Activated naive CD8-positive, alpha-beta T cell treated with anti-CD3 and anti-CD28 coated beads, Interleukin-2, amount 10 ng/mL, durations not matched to agents 7 days and 5 days (primary cell): Measurements from ENCODE around the gene CAT. TPM values are rescaled to one million over a fixed set of nuclear protein-coding genes. Genes with fewer than 3 reads are reported as not detected.
"Not testable (repeated sequence)": the region's sequence is repeated elsewhere in the genome, so short reads cannot be mapped to it uniquely, and the experiment has no call there.

Source experiments
- ATAC-seq: fragments of 150-1000 bp; cut with Tn5 transposase; one replicate; pipeline ENCODE4 v1.10.0; 2021; ENCODE audit warnings: low read depth, moderate library complexity
- POLR2A ChIA-PET: fragments of 350-600 bp; sonication (Branson Sonifier 250); formaldehyde crosslinking; loops from one replicate; lab custom pipeline; 2021; ENCODE audit warnings: antibody characterized with exemption; lab: Charles Lee
- DNase-seq: peaks from one replicate; pipeline ENCODE4 v3.0.0; 2021
- H3K27ac Mint-ChIP-seq: one replicate; pipeline ENCODE4 v1.8.0; 2022; ENCODE audit warnings: mild to moderate bottlenecking, mixed read lengths
- H3K27me3 Mint-ChIP-seq: one replicate; pipeline ENCODE4 v1.8.0; 2022; ENCODE audit warnings: mild to moderate bottlenecking, moderate library complexity, mixed read lengths
- H3K36me3 Mint-ChIP-seq: one replicate; pipeline ENCODE4 v1.8.0; 2021; ENCODE audit warnings: mild to moderate bottlenecking, mixed read lengths
- H3K4me1 Mint-ChIP-seq: one replicate; pipeline ENCODE4 v1.8.0; 2021; ENCODE audit warnings: mixed read lengths
- H3K4me3 Mint-ChIP-seq: one replicate; pipeline ENCODE4 v1.8.0; 2022; ENCODE audit warnings: mild to moderate bottlenecking, moderate library complexity, mixed read lengths
- H3K9me3 Mint-ChIP-seq: one replicate; pipeline ENCODE4 v1.8.0; 2021; ENCODE audit warnings: mixed read lengths
- total RNA-seq, 2 experiments: library from RNA; stranded (reverse); gene quantifications; one replicate each; pipeline ENCODE4 v1.2.3, GENCODE V29; 2021

The CAT gene
- total RNA-seq, 2 experiments from 2014 or later: 37.4 to 37.7 TPM

GRCh38 chr11:34411791-34412190, 26.9 kb upstream of the CAT start:
- H3K4me3 Mint-ChIP-seq: no peak overlapping the region
- H3K4me1 Mint-ChIP-seq: no peaks in the 10 kb centered on the region
- H3K9me3 Mint-ChIP-seq: peaks cover 15% of the 10 kb centered on the region
- no peak overlapping the region for H3K27ac Mint-ChIP-seq
- H3K36me3 Mint-ChIP-seq: no peaks in the 10 kb centered on the region
- DNase-seq (no peak), ATAC-seq (no peak)
- peaks cover 14% of the 10 kb centered on the region for H3K27me3 Mint-ChIP-seq
- POLR2A ChIA-PET: no interaction called here

GRCh38 chr11:34413263-34413662, 25.5 kb upstream of the CAT start:
- no peak overlapping the region for H3K27ac Mint-ChIP-seq
- peaks cover 13% of the 10 kb centered on the region for H3K9me3 Mint-ChIP-seq
- H3K27me3 Mint-ChIP-seq: peaks cover 6% of the 10 kb centered on the region
- H3K4me3 Mint-ChIP-seq: no peak overlapping the region
- no peak for DNase-seq
- ATAC-seq: no peak
- POLR2A ChIA-PET: no interaction called here
- H3K4me1 Mint-ChIP-seq: no peaks in the 10 kb centered on the region
- no peaks in the 10 kb centered on the region for H3K36me3 Mint-ChIP-seq

GRCh38 chr11:34415538-34415937, 23.2 kb upstream of the CAT start:
- no peak overlapping the region for H3K27ac Mint-ChIP-seq
- H3K9me3 Mint-ChIP-seq: peaks cover 13% of the 10 kb centered on the region
- DNase-seq: no peak
- no peaks in the 10 kb centered on the region for H3K36me3 Mint-ChIP-seq
- no peaks in the 10 kb centered on the region for H3K4me1 Mint-ChIP-seq
- POLR2A ChIA-PET: no interaction called here
- no peak for ATAC-seq
- no peak overlapping the region for H3K4me3 Mint-ChIP-seq
- peaks cover 15% of the 10 kb centered on the region for H3K27me3 Mint-ChIP-seq

GRCh38 chr11:34416088-34416487, 22.6 kb upstream of the CAT start:
- no peak overlapping the region for H3K4me3 Mint-ChIP-seq
- no peaks in the 10 kb centered on the region for H3K4me1 Mint-ChIP-seq
- no peak for ATAC-seq
- DNase-seq: no peak
- no peak overlapping the region for H3K27ac Mint-ChIP-seq
- POLR2A ChIA-PET: no interaction called here
- peaks cover 13% of the 10 kb centered on the region for H3K9me3 Mint-ChIP-seq
- no peaks in the 10 kb centered on the region for H3K36me3 Mint-ChIP-seq
- peaks cover 16% of the 10 kb centered on the region for H3K27me3 Mint-ChIP-seq

- ATAC-seq (no peak), DNase-seq (no peak)
- Mint-ChIP-seq H3K27ac (no peak overlapping the region), H3K4me3 (no peak overlapping the region), H3K27me3 (peaks cover 16% of the 10 kb centered on the region), H3K36me3 (no peaks in the 10 kb centered on the region), H3K4me1 (no peaks in the 10 kb centered on the region), H3K9me3 (peaks cover 13% of the 10 kb centered on the region)
- POLR2A ChIA-PET: no interaction called here
Measured at GRCh38 chr11:34416766-34417165, 22.0 kb upstream of the CAT start.

- Mint-ChIP-seq H3K4me3 (no peak overlapping the region), H3K27ac (no peak overlapping the region), H3K36me3 (no peaks in the 10 kb centered on the region), H3K4me1 (no peaks in the 10 kb centered on the region), H3K27me3 (peaks cover 17% of the 10 kb centered on the region), H3K9me3 (peaks cover 13% of the 10 kb centered on the region)
- POLR2A ChIA-PET: no interaction called here
- ATAC-seq: no peak
- no peak for DNase-seq
Measured at GRCh38 chr11:34417202-34417601, 21.5 kb upstream of the CAT start.

GRCh38 chr11:34419158-34419557, 19.6 kb upstream of the CAT start:
- no peaks in the 10 kb centered on the region for H3K36me3 Mint-ChIP-seq
- peaks cover 20% of the 10 kb centered on the region for H3K27me3 Mint-ChIP-seq
- peaks cover 2% of the 10 kb centered on the region for H3K9me3 Mint-ChIP-seq
- no peaks in the 10 kb centered on the region for H3K4me1 Mint-ChIP-seq
- H3K4me3 Mint-ChIP-seq: no peak overlapping the region
- H3K27ac Mint-ChIP-seq: no peak overlapping the region
- POLR2A ChIA-PET: no interaction called here
- ATAC-seq (no peak), DNase-seq (no peak)

- peaks cover 23% of the 10 kb centered on the region for H3K27me3 Mint-ChIP-seq
- POLR2A ChIA-PET: no interaction called here
- no peak overlapping the region for H3K27ac Mint-ChIP-seq
- no peaks in the 10 kb centered on the region for H3K36me3 Mint-ChIP-seq
- DNase-seq (no peak), ATAC-seq (no peak)
- no peaks in the 10 kb centered on the region for H3K4me1 Mint-ChIP-seq
- H3K4me3 Mint-ChIP-seq: no peak overlapping the region
- no peaks in the 10 kb centered on the region for H3K9me3 Mint-ChIP-seq
Measured at GRCh38 chr11:34423300-34423699, 15.4 kb upstream of the CAT start.

- H3K4me1 Mint-ChIP-seq, DNase-seq, H3K9me3 Mint-ChIP-seq, ATAC-seq, POLR2A ChIA-PET, H3K27ac Mint-ChIP-seq, H3K36me3 Mint-ChIP-seq, H3K4me3 Mint-ChIP-seq: not testable (repeated sequence)
- H3K27me3 Mint-ChIP-seq: peaks cover 17% of the 10 kb centered on the region
Measured at GRCh38 chr11:34424826-34425225, 13.9 kb upstream of the CAT start.

- Mint-ChIP-seq H3K27me3 (peaks cover 14% of the 10 kb centered on the region), H3K27ac (no peak overlapping the region), H3K4me1 (peaks cover 3% of the 10 kb centered on the region), H3K9me3 (no peaks in the 10 kb centered on the region), H3K36me3 (no peaks in the 10 kb centered on the region), H3K4me3 (no peak overlapping the region)
- DNase-seq (no peak), ATAC-seq (no peak)
- POLR2A ChIA-PET: no interaction called here
Measured at GRCh38 chr11:34425360-34425759, 13.4 kb upstream of the CAT start.

- ATAC-seq: no peak
- no peak for DNase-seq
- Mint-ChIP-seq H3K9me3 (no peaks in the 10 kb centered on the region), H3K27me3 (peaks cover 11% of the 10 kb centered on the region), H3K27ac (no peak overlapping the region), H3K36me3 (no peaks in the 10 kb centered on the region), H3K4me1 (peaks cover 5% of the 10 kb centered on the region), H3K4me3 (no peak overlapping the region)
- POLR2A ChIA-PET: no interaction called here
Measured at GRCh38 chr11:34425867-34426266, 12.9 kb upstream of the CAT start.

GRCh38 chr11:34426766-34427185, 12.0 kb upstream of the CAT start:
- no peak for DNase-seq
- H3K27me3 Mint-ChIP-seq: peaks cover 11% of the 10 kb centered on the region
- POLR2A ChIA-PET: no interaction called here
- no peak overlapping the region for H3K4me3 Mint-ChIP-seq
- ATAC-seq: no peak
- no peaks in the 10 kb centered on the region for H3K36me3 Mint-ChIP-seq
- no peak overlapping the region for H3K27ac Mint-ChIP-seq
- H3K9me3 Mint-ChIP-seq: no peaks in the 10 kb centered on the region
- peaks cover 5% of the 10 kb centered on the region for H3K4me1 Mint-ChIP-seq

- ATAC-seq: no peak
- DNase-seq: no peak
- H3K27me3 Mint-ChIP-seq: peaks cover 12% of the 10 kb centered on the region
- POLR2A ChIA-PET: no interaction called here
- H3K4me1 Mint-ChIP-seq: peaks cover 7% of the 10 kb centered on the region
- H3K27ac Mint-ChIP-seq: no peak overlapping the region
- no peak overlapping the region for H3K4me3 Mint-ChIP-seq
- H3K9me3 Mint-ChIP-seq: no peaks in the 10 kb centered on the region
- no peaks in the 10 kb centered on the region for H3K36me3 Mint-ChIP-seq
Measured at GRCh38 chr11:34427186-34427805, 11.4 kb upstream of the CAT start.

GRCh38 chr11:34431979-34432378, 6.8 kb upstream of the CAT start:
- peaks cover 7% of the 10 kb centered on the region for H3K4me1 Mint-ChIP-seq
- no peak overlapping the region for H3K4me3 Mint-ChIP-seq
- POLR2A ChIA-PET: no interaction called here
- H3K27me3 Mint-ChIP-seq: peaks cover 10% of the 10 kb centered on the region
- no peaks in the 10 kb centered on the region for H3K36me3 Mint-ChIP-seq
- DNase-seq (no peak), ATAC-seq (no peak)
- H3K9me3 Mint-ChIP-seq: no peaks in the 10 kb centered on the region
- H3K27ac Mint-ChIP-seq: peak overlapping the region; percentile 46

- Mint-ChIP-seq H3K9me3 (no peaks in the 10 kb centered on the region), H3K36me3 (no peaks in the 10 kb centered on the region), H3K27ac (no peak overlapping the region), H3K4me3 (no peak overlapping the region), H3K4me1 (peaks cover 8% of the 10 kb centered on the region), H3K27me3 (peaks cover 8% of the 10 kb centered on the region)
- ATAC-seq (no peak), DNase-seq (no peak)
- POLR2A ChIA-PET: no interaction called here
Measured at GRCh38 chr11:34432822-34433221, 5.9 kb upstream of the CAT start.
